Fibroblast of peridontal ligament (primary cell): Measurements from ENCODE around the gene MUC5B.
"Not testable (repeated sequence)": the region's sequence is repeated elsewhere in the genome, so short reads cannot be mapped to it uniquely, and the experiment has no call there.

Source experiments
- DNase-seq: peaks from one replicate; pipeline ENCODE4 v3.0.0-alpha.2; 2010; ENCODE audit errors: extremely low read depth

MUC5B gene

DNA sequence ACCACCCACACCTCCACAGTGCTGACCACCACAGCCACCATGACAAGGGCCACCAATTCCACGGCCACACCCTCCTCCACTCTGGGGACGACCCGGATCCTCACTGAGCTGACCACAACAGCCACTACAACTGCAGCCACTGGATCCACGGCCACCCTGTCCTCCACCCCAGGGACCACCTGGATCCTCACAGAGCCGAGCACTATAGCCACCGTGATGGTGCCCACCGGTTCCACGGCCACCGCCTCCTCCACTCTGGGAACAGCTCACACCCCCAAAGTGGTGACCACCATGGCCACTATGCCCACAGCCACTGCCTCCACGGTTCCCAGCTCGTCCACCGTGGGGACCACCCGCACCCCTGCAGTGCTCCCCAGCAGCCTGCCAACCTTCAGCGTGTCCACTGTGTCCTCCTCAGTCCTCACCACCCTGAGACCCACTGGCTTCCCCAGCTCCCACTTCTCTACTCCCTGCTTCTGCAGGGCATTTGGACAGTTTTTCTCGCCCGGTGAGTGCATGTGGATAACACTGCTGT, 28.4 kb downstream of the MUC5B start:
- DNase-seq, result no peak

DNA sequence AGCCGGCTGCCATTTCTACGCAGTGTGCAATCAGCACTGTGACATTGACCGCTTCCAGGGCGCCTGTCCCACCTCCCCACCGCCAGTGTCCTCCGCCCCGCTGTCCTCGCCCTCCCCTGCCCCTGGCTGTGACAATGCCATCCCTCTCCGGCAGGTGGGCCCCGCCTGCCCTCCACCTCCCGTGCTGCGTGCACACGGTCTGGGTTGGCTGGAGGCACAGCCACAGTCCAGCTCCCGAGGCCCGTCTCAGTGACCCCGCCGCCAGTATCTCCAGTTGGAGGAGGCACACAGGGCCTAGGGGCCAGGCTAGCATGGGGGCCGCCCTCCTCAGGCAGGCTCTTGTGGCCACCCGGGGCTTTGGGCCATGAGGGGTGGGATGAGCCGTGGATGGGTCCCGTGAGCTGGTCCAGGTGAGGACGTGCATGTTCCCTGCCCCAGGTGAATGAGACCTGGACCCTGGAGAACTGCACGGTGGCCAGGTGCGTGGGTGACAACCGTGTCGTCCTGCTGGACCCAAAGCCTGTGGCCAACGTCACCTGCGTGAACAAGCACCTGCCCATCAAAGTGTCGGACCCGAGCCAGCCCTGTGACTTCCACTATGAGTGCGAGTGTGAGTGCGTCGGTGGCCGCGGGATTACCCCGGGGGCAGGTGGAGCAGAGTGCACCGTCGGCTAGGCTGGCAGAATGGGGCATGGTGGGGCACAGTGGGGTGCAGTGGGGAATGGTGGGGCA, 29.7 kb downstream of the MUC5B start:
- DNase-seq, result no peak

DNA sequence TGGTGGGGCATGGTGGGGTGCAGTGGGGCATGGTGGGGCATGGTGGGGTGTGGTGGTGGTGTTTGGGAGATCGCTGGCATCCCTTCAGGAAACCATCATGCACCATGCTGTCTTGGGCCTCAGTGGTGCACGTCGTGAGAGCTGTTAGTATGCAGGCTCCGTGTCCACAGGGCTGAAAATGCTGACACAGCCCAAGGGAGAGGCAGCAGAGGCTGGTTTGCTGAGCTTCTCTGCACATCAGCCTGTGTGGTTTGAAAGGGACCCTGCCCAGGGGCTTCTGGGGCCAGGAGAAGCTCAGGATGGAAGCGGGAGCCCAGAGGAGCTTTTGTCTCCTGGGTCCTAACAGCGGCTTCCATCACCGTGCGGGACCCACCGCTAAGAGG, 30.2 kb downstream of the MUC5B start:
- no peak for DNase-seq

DNA sequence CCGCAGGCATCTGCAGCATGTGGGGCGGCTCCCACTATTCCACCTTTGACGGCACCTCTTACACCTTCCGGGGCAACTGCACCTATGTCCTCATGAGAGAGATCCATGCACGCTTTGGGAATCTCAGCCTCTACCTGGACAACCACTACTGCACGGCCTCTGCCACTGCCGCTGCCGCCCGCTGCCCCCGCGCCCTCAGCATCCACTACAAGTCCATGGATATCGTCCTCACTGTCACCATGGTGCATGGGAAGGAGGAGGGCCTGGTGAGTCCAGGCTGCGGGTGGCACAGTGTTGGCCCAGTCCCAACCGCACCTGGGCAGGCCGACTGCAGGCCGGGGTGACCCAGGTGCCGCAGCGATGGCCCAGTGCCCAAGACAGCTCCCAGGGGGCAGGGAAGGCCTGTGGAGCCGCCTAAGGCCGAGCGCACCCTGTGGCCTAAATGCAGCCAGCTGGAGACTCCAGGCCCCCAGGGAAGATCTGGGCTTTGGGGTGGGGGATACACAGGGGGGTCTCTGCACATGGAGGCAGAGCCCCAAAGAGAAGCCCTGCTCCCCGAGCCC, 31.3 kb downstream of the MUC5B start:
- DNase-seq, result no peak

GRCh38 chr11:1254733-1255132, 31.9 kb downstream of the MUC5B start:
- no peak for DNase-seq

GRCh38 chr11:1255151-1255550, 32.3 kb downstream of the MUC5B start:
- DNase-seq, result no peak

- no peak for DNase-seq
Measured at GRCh38 chr11:1256257-1257045, 33.6 kb downstream of the MUC5B start.

DNA sequence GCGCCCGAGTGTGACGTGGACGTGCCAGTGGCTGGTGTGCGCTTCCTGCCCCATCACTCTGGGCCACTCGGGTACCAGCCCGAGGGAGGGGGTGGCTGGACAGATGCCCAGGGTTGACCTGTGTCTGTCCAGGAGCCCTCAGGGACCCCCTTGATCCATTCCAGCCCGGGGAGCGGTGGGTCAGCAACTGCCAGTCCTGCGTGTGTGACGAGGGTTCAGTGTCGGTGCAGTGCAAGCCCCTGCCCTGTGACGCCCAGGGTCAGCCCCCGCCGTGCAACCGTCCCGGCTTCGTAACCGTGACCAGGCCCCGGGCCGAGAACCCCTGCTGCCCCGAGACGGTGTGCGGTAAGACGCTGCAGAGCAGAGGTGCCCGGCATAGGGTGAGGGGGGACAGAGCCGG, 34.5 kb downstream of the MUC5B start:
- no peak for DNase-seq

- DNase-seq, result no peak
Measured at GRCh38 chr11:1257916-1258315, 35.0 kb downstream of the MUC5B start.

DNA sequence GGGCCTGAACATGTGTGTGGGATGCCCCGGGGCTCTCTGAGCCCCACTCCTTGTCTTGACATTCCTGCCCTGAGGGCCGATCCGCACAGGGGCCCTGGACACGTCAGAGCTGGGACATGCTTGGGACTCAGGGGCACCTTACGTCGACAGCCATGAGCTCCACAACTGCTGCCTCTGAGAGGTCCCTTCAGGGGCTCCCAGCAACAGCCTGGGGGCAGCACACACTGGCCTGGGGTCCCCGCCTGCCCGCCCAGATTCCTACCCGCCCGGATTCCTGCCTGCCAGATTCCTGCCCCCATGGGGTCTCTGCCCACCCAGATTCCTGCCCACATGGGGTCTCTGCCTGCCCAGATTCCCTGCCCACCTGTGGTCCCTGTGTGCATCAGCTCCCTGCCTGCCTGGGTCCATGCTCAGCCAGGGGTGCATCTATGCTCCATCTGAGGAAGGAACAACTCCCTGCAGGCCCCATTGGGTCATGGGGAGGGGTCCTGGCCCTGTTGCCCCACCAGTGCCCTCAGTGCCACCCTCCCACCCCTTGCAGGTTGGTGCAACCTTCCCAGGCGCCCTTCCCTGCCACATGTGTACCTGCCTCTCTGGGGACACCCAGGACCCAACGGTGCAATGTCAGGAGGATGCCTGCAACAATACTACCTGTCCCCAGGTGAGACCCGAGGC, 35.7 kb downstream of the MUC5B start:
- no peak for DNase-seq

- no peak for DNase-seq
Measured at GRCh38 chr11:1259076-1259461, 36.2 kb downstream of the MUC5B start.

DNA sequence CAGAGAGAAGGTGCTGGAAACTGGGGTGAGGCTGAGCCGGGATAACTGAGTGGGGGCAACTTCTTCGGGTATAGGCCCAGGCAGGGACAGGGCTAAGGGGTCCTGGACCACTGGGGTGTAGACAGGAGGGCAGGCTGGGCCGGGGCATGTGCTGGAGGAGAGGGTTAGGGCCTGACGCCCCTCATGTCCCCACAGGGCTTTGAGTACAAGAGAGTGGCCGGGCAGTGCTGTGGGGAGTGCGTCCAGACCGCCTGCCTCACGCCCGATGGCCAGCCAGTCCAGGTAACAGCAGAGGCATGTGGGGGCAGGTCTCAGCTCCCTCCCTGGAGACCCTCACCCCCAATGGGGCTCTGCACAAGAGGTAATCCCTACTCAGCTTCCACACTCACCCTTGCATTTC, 36.7 kb downstream of the MUC5B start:
- no peak for DNase-seq

GRCh38 chr11:1260023-1260501, 37.2 kb downstream of the MUC5B start:
- no peak for DNase-seq

- DNase-seq, result no peak
Measured at GRCh38 chr11:1260620-1261019, 37.8 kb downstream of the MUC5B start.

DNA sequence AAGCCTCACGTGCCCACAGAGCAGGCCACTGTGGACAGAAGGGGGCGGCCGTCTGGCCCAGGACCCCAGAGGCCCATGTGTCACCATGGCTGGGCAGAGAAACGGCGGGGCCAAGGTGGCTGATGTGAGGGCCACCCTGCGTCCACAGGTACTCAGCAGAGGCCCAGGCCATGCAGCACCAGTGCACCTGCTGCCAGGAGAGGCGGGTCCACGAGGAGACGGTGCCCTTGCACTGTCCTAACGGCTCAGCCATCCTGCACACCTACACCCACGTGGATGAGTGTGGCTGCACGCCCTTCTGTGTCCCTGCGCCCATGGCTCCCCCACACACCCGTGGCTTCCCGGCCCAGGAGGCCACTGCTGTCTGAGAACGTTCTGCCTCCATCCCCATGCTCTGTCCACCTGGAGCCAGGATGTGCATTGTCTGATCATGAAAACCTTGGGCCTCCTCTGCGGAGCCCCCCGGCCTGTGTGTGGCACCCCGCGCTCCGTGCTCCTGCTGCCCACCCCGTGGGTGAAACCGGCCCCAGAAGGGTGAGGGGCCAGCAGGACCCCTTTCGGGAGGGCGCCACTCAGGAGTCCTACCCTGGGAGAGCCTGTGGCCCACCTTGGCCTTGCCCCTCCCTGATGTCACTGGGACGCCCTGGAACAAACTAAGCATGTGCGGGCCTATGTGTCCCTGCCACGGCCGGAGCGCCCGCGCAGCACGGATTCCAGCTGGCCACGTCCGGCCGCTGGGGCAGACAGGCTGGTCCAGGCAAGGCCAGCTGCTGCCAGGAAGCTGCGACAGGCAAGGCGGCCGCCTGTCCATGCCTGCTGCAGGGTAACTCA, 38.6 kb downstream of the MUC5B start:
- DNase-seq, result no peak

DNA sequence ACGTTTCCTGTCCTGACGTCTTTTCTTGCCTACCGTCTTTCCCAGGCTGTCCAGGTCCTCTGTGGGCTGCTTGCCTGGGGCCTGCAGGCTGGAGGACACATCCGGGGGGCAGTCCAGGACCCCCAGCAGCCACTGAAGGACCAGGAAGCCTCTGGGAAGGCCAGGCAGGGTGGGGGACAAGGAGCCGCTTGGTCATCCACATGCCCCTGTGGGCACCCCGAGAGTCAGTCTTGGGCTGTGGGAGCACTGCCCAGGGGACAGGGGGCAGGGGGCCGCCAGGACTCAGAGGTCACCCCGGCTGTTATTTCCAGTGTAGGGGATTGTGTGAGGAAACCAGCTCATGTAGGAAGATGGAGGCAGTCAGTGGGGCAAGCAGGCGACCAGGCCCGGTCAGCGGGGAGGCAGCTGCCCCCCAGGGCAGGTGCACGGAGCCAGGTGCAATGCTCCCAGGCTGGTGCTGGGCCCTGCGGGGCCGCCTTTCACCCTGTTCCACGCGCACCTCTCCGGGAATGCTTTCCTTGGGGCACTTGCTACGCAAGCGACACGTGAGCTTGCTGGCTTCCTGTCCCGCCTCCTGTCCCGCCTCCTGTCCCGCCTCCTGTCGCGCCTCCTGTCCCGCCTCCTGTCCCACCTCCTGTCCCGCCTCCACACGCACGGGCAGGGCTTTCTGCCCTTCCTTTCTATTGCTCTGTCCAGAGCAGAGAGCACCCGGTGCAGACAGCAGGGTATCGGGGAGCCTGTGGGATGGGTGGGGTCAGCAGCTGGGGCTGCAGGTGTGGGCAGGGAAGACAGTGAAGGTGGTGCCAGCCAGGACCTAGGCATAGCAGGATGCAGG, 39.5 kb downstream of the MUC5B start:
- peak; percentile 82 for DNase-seq

- DNase-seq, result no peak
Measured at GRCh38 chr11:1263010-1263409, 40.1 kb downstream of the MUC5B start.

DNA sequence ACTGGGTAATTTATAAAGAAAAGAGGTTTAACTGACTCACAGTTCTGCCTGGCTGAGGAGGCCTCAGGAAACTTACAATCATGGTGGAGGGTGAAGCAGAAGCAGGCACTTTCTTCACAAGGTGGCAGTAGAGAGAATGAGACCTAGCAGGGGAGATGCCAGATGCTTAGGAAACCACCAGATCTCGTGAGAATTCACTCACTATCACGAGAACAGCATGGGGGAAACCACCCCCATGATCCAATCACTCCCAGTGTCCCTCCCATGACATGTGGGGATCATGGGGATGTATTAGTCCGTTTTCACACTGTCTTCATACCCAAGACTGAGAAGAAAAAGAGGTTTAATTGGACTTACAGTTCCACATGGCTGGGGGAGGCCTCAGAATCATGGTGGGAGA, 41.6 kb downstream of the MUC5B start:
- peak; percentile 82 for DNase-seq

GRCh38 chr11:1265480-1265879, 42.6 kb downstream of the MUC5B start:
- DNase-seq, result not testable (repeated sequence)

DNA sequence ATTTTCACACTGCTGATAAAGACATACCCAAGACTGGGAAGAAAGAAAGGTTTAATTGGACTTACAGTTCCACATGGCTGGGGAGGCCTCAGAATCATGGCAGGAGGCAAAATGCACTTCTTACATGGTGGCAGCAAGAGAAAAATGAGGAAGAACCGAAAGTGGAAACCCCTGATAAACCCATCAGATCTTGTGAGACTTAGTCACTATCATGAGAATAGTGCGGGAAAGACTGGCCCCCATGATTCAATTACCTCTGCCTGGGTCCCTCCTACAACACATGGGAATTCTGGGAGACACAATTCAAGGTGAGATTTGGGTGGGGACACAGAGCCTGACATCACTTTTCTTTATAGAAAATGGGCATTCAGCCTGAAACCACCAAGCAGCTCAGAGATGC, 44.1 kb downstream of the MUC5B start:
- not testable (repeated sequence) for DNase-seq
